NK-92 (cell line): ENCODE results near the gene CNTRL.
A peak's percentile ranks its signal among the peaks of the same experiment; 100 is the strongest.
"Not testable (repeated sequence)": the region's sequence is repeated elsewhere in the genome, so short reads cannot be mapped to it uniquely, and the experiment has no call there.

Experiments
- DNase-seq: peaks from one replicate; lab custom pipeline; 2025; ENCODE audit not compliant: unreplicated experiment; lab: John Stamatoyannopoulos, UW

Gene CNTRL

GRCh38 chr9:121069396-121069795, 5.4 kb upstream of the CNTRL start:
- no peak for DNase-seq

- no peak for DNase-seq
Observed at GRCh38 chr9:121071370-121071755, 3.4 kb upstream of the CNTRL start.

GRCh38 chr9:121071756-121072421, 2.9 kb upstream of the CNTRL start:
- no peak for DNase-seq

GRCh38 chr9:121073038-121073437, 1.7 kb upstream of the CNTRL start:
- no peak for DNase-seq

- no peak for DNase-seq
Observed at GRCh38 chr9:121075251-121076036, 689 bp downstream of the CNTRL start.

- no peak for DNase-seq
Observed at GRCh38 chr9:121082075-121082474, 7.3 kb downstream of the CNTRL start.

GRCh38 chr9:121085661-121086060, 10.9 kb downstream of the CNTRL start:
- no peak for DNase-seq

- DNase-seq = no peak
Observed at GRCh38 chr9:121088576-121088975, 13.8 kb downstream of the CNTRL start.

- not testable (repeated sequence) for DNase-seq
Observed at GRCh38 chr9:121090743-121091142, 16.0 kb downstream of the CNTRL start.

- DNase-seq = no peak
Observed at GRCh38 chr9:121095057-121095456, 20.3 kb downstream of the CNTRL start.

GRCh38 chr9:121098567-121099198, 23.9 kb downstream of the CNTRL start:
- DNase-seq = no peak

- DNase-seq = not testable (repeated sequence)
Observed at GRCh38 chr9:121104054-121104453, 29.3 kb downstream of the CNTRL start.

GRCh38 chr9:121105531-121105930, 30.8 kb downstream of the CNTRL start:
- no peak for DNase-seq

GRCh38 chr9:121107029-121107428, 32.3 kb downstream of the CNTRL start:
- DNase-seq = no peak

- no peak for DNase-seq
Observed at GRCh38 chr9:121107881-121108280, 33.1 kb downstream of the CNTRL start.

- DNase-seq = no peak
Observed at GRCh38 chr9:121115466-121115865, 40.7 kb downstream of the CNTRL start.

GRCh38 chr9:121118266-121118665, 43.5 kb downstream of the CNTRL start:
- DNase-seq = no peak

GRCh38 chr9:121120386-121120785, 45.6 kb downstream of the CNTRL start:
- DNase-seq = no peak

- DNase-seq = peak; percentile 64
Observed at GRCh38 chr9:121121582-121122087, 46.9 kb downstream of the CNTRL start.

- no peak for DNase-seq
Observed at GRCh38 chr9:121122246-121123032, 47.7 kb downstream of the CNTRL start.
